ENCODE results near the gene ERCC3. TPM values are rescaled to one million over a fixed set of nuclear protein-coding genes. Genes with fewer than 3 reads are reported as not detected.

Gene ERCC3
- total RNA-seq, 1 experiment from 2014 or later, result 52.7 TPM

DNA sequence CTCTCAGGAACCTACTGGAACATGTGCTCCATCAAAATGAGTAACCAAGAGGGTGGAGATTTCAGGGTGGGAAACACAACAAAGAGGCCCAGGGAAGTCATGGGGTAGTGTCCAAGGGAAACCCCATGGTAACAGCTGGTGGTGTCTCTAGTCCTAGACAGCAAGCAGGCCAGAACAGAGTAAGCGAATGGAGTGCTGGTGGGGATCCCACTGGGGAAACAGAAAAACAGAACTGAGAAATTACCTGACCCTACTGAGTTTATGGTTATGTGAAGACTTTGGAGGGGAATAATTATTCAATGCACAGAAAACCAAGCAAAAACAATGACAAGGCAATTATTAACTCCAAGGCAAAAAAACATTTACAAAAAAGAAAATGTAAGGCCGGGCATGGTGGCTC, 16.9 kb downstream of the ERCC3 start (continued):
- TF ChIP-seq, protein P1, sequence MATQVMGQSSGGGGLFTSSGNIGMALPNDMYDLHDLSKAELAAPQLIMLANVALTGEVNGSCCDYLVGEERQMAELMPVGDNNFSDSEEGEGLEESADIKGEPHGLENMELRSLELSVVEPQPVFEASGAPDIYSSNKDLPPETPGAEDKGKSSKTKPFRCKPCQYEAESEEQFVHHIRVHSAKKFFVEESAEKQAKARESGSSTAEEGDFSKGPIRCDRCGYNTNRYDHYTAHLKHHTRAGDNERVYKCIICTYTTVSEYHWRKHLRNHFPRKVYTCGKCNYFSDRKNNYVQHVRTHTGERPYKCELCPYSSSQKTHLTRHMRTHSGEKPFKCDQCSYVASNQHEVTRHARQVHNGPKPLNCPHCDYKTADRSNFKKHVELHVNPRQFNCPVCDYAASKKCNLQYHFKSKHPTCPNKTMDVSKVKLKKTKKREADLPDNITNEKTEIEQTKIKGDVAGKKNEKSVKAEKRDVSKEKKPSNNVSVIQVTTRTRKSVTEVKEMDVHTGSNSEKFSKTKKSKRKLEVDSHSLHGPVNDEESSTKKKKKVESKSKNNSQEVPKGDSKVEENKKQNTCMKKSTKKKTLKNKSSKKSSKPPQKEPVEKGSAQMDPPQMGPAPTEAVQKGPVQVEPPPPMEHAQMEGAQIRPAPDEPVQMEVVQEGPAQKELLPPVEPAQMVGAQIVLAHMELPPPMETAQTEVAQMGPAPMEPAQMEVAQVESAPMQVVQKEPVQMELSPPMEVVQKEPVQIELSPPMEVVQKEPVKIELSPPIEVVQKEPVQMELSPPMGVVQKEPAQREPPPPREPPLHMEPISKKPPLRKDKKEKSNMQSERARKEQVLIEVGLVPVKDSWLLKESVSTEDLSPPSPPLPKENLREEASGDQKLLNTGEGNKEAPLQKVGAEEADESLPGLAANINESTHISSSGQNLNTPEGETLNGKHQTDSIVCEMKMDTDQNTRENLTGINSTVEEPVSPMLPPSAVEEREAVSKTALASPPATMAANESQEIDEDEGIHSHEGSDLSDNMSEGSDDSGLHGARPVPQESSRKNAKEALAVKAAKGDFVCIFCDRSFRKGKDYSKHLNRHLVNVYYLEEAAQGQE (IDR thresholded peaks at IDR 0.05; ENCODE audit: low read depth), result no peak
- TF ChIP-seq YY1 (IDR thresholded peaks at IDR 0.05; ENCODE audit: extremely low read depth, insufficient replicate concordance, low read depth, low read length) (no peak), TCF7L2 (IDR thresholded peaks at IDR 0.05; ENCODE audit: borderline replicate concordance, extremely low read depth, insufficient read depth, insufficient read length) (no peak), RAD21 (IDR thresholded peaks at IDR 0.05; ENCODE audit: low read depth) (no peak), ELF1 (IDR thresholded peaks at IDR 0.05; ENCODE audit: borderline replicate concordance, low read depth) (no peak), CBX3 (IDR thresholded peaks at IDR 0.05; ENCODE audit: low read depth) (no peak), FOSL1 (IDR thresholded peaks at IDR 0.05; ENCODE audit: low read depth) (no peak), SP1 (IDR thresholded peaks at IDR 0.05; ENCODE audit: low read depth) (no peak)
- TF ChIP-seq, protein P2, sequence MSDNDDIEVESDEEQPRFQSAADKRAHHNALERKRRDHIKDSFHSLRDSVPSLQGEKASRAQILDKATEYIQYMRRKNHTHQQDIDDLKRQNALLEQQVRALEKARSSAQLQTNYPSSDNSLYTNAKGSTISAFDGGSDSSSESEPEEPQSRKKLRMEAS (IDR thresholded peaks at IDR 0.05), result no peak

DNA sequence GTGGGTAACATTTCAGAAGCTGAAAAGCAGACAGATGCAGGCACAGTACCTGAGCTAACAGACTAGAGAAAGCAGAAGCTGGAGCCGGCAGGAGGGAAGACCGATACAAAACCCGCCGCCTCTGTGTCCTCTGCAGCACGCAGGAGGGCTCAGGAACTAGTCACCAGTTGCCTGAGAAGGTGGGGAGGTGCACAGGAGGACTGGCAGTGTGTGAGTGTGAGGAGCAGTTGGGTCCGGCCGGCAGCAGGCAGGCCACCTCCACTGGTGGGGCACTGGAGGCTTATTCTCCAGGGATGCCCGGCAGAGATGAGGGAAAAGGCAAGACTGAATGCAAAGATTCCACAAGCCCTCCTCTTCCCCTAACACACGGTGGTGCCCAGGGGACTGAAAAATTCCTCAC, 18.2 kb downstream of the ERCC3 start:
- no peak for DNase-seq (ENCODE audit: low read depth, low spot score)
- Histone ChIP-seq H2AFZ (ENCODE audit: low read depth, low read length, poor library complexity, severe bottlenecking) (no peak overlapping the region), H3K4me3 (replicated peaks in 1 of 2; ENCODE audit: low read depth in 1 of 2, low read length in 2 of 2) (no peak overlapping the region), H3K9ac (ENCODE audit: low read length) (no peak overlapping the region), H3K4me2 (ENCODE audit: low read length) (no peak overlapping the region), H3K4me1 (ENCODE audit: control insufficient read depth in 1 of 2, insufficient read depth in 2 of 2, low read length in 2 of 2) (no peaks in the 10 kb centered on the region), H3K27me3 (ENCODE audit: insufficient read depth, low read length) (no peaks in the 10 kb centered on the region), H3K9me2 (ENCODE audit: insufficient read depth) (no peaks in the 10 kb centered on the region), H3K36me3 (ENCODE audit: control insufficient read depth in 1 of 2, insufficient read depth in 2 of 2, low read length in 2 of 2) (peaks cover 39 to 54% of the 10 kb centered on the region in 2 experiments), H3K27ac (ENCODE audit: low read depth, low read length) (no peak overlapping the region), H4K20me1 (ENCODE audit: insufficient read depth) (no peaks in the 10 kb centered on the region), H3K9me3 (ENCODE audit: control insufficient read depth in 1 of 2, insufficient read depth in 1 of 2, low read depth in 1 of 2, low read length in 2 of 2) (no peaks in the 10 kb centered on the region), H3K79me2 (ENCODE audit: insufficient read depth, low read length) (peaks cover 29% of the 10 kb centered on the region)
- BruUV-seq (replicated peaks), result no TSS peak
- RAD21 ChIA-PET (ENCODE audit: low non-redundant PET in 1 of 2, low total read pairs in 2 of 2, uncharacterized antibody in 2 of 2, unreplicated experiment in 2 of 2), result no interaction called here
- no peak for TF ChIP-seq SP1 (IDR thresholded peaks at IDR 0.05; ENCODE audit: low read depth)
- no peak for TF ChIP-seq POLR2A (IDR thresholded peaks at IDR 0.05; ENCODE audit: borderline replicate concordance, extremely low read depth, insufficient read depth, insufficient read length)
- no peak for TF ChIP-seq FOSL1 (IDR thresholded peaks at IDR 0.05; ENCODE audit: low read depth)
- no peak for TF ChIP-seq EZH2 (IDR thresholded peaks at IDR 0.05)
- TF ChIP-seq EZH2phosphoT487 (IDR thresholded peaks at IDR 0.05; ENCODE audit: borderline replicate concordance), result no peak
- CTCF ChIA-PET, result no interaction called here
- ATAC-seq, result no peak
- POLR2A ChIA-PET, result no interaction called here
- intact Hi-C loops (cut with micrococcal nuclease), result no loop called here
